ENCODE measurements around the gene ANKRD44.

ANKRD44 gene

GRCh38 chr2:197101519-197101918, 209.1 kb downstream of the ANKRD44 start:
- FAIRE-seq = no peak

- FAIRE-seq = no peak
Measured at GRCh38 chr2:197097578-197098366, 212.8 kb downstream of the ANKRD44 start.

- FAIRE-seq = no peak
Measured at GRCh38 chr2:197096649-197097048, 213.9 kb downstream of the ANKRD44 start.

GRCh38 chr2:197092431-197092830, 218.1 kb downstream of the ANKRD44 start:
- no peak for FAIRE-seq

- no peak for FAIRE-seq
Measured at GRCh38 chr2:197090742-197091367, 219.7 kb downstream of the ANKRD44 start.

GRCh38 chr2:197089655-197090054, 220.9 kb downstream of the ANKRD44 start:
- FAIRE-seq = no peak

GRCh38 chr2:197088694-197089093, 221.9 kb downstream of the ANKRD44 start:
- no peak for FAIRE-seq

- no peak for FAIRE-seq
Measured at GRCh38 chr2:197086500-197086899, 224.1 kb downstream of the ANKRD44 start.

GRCh38 chr2:197085665-197086064, 224.9 kb downstream of the ANKRD44 start:
- no peak for FAIRE-seq

GRCh38 chr2:197081294-197081693, 229.3 kb downstream of the ANKRD44 start:
- FAIRE-seq = no peak

- no peak for FAIRE-seq
Measured at GRCh38 chr2:197080578-197081216, 229.9 kb downstream of the ANKRD44 start.

GRCh38 chr2:197079832-197080555, 230.6 kb downstream of the ANKRD44 start:
- no peak for FAIRE-seq

GRCh38 chr2:197079414-197079813, 231.2 kb downstream of the ANKRD44 start:
- no peak for FAIRE-seq

GRCh38 chr2:197078535-197078934, 232.0 kb downstream of the ANKRD44 start:
- FAIRE-seq = no peak

- no peak for FAIRE-seq
Measured at GRCh38 chr2:197077336-197077735, 233.2 kb downstream of the ANKRD44 start.

- no peak for FAIRE-seq
Measured at GRCh38 chr2:197076652-197077051, 233.9 kb downstream of the ANKRD44 start.

GRCh38 chr2:197075754-197076337, 234.7 kb downstream of the ANKRD44 start:
- FAIRE-seq = no peak

GRCh38 chr2:197075281-197075680, 235.3 kb downstream of the ANKRD44 start:
- no peak for FAIRE-seq

GRCh38 chr2:197073701-197074433, 236.7 kb downstream of the ANKRD44 start:
- no peak for FAIRE-seq

GRCh38 chr2:197073270-197073669, 237.3 kb downstream of the ANKRD44 start:
- FAIRE-seq = no peak

- no peak for FAIRE-seq
Measured at GRCh38 chr2:197072533-197072932, 238.0 kb downstream of the ANKRD44 start.

GRCh38 chr2:197071790-197072436, 238.7 kb downstream of the ANKRD44 start:
- no peak for FAIRE-seq
